Memory B cell (primary cell): ENCODE results near the gene LRRC26.

Experiments
- ATAC-seq: fragments of 150-1000 bp; cut with Tn5 transposase; 2 replicates; pipeline ENCODE4 v1.10.0; 2021; ENCODE audit warnings: low read depth, mild to moderate bottlenecking, moderate library complexity
- DNase-seq, 2 donors: peaks; one replicate each; pipeline ENCODE4 v3.0.0; 2022; ENCODE audit warnings: low spot score in 2 of 2
- H3K27ac Mint-ChIP-seq: one replicate; pipeline ENCODE4 v1.8.0; 2022; ENCODE audit warnings: mild to moderate bottlenecking, moderate library complexity, mixed read lengths
- H3K27me3 Mint-ChIP-seq: one replicate; pipeline ENCODE4 v1.8.0; 2022; ENCODE audit warnings: mixed read lengths
- H3K36me3 Mint-ChIP-seq: one replicate; pipeline ENCODE4 v1.8.0; 2022; ENCODE audit warnings: mild to moderate bottlenecking, mixed read lengths
- H3K4me1 Mint-ChIP-seq: one replicate; pipeline ENCODE4 v1.8.0; 2022; ENCODE audit warnings: mixed read lengths
- H3K4me3 Mint-ChIP-seq: one replicate; pipeline ENCODE4 v1.8.0; 2022; ENCODE audit warnings: mild to moderate bottlenecking, moderate library complexity, mixed read lengths
- H3K9me3 Mint-ChIP-seq: one replicate; pipeline ENCODE4 v1.8.0; 2022; ENCODE audit warnings: mixed read lengths

LRRC26 gene

GRCh38 chr9:137171149-137171900 is 1.5 kb upstream of the LRRC26 start:
- Mint-ChIP-seq H3K36me3 (no peaks in the 10 kb centered on the region), H3K4me1 (peaks cover 6% of the 10 kb centered on the region), H3K27ac (no peak overlapping the region), H3K9me3 (no peaks in the 10 kb centered on the region), H3K27me3 (peaks cover 12% of the 10 kb centered on the region), H3K4me3 (no peak overlapping the region)
- DNase-seq: no peak
- ATAC-seq: no peak

- H3K36me3 Mint-ChIP-seq: no peaks in the 10 kb centered on the region
- H3K27me3 Mint-ChIP-seq: peaks cover 13% of the 10 kb centered on the region
- H3K9me3 Mint-ChIP-seq: no peaks in the 10 kb centered on the region
- ATAC-seq (no peak), DNase-seq (no peak)
- H3K27ac Mint-ChIP-seq: peak overlapping the region; percentile 40
- H3K4me1 Mint-ChIP-seq: peaks cover 4% of the 10 kb centered on the region
- no peak overlapping the region for H3K4me3 Mint-ChIP-seq
Measured at GRCh38 chr9:137170486-137171148, 766 bp upstream of the LRRC26 start.

GRCh38 chr9:137168904-137169856 is 671 bp downstream of the LRRC26 start:
- peaks cover 21% of the 10 kb centered on the region for H3K27me3 Mint-ChIP-seq

GRCh38 chr9:137168573-137168903 is 1.3 kb downstream of the LRRC26 start:
- Mint-ChIP-seq H3K27me3 (peaks cover 22% of the 10 kb centered on the region), H3K36me3 (no peaks in the 10 kb centered on the region), H3K4me1 (peaks cover 4% of the 10 kb centered on the region), H3K9me3 (no peaks in the 10 kb centered on the region), H3K27ac (peak overlapping the region; percentile 14), H3K4me3 (peak overlapping the region; percentile 61)
- ATAC-seq: peak; percentile 41
- peak in 1 of 2 donors; percentile 47 for DNase-seq

More at GRCh38 chr9:137168904-137169856, 671 bp downstream of the LRRC26 start:
- Mint-ChIP-seq H3K27ac (peak overlapping the region; percentile 14), H3K9me3 (no peaks in the 10 kb centered on the region), H3K4me1 (peaks cover 4% of the 10 kb centered on the region), H3K4me3 (peak overlapping the region; percentile 67), H3K36me3 (no peaks in the 10 kb centered on the region)
- DNase-seq (no peak), ATAC-seq (peak; percentile 25)

- Mint-ChIP-seq H3K4me1 (peaks cover 4% of the 10 kb centered on the region), H3K27ac (no peak overlapping the region), H3K9me3 (no peaks in the 10 kb centered on the region), H3K36me3 (no peaks in the 10 kb centered on the region), H3K4me3 (no peak overlapping the region), H3K27me3 (peaks cover 24% of the 10 kb centered on the region)
- DNase-seq (no peak), ATAC-seq (peak; percentile 28)
Measured at GRCh38 chr9:137167747-137168572, 1.9 kb downstream of the LRRC26 start.

- H3K9me3 Mint-ChIP-seq: no peaks in the 10 kb centered on the region
- no peak overlapping the region for H3K27ac Mint-ChIP-seq
- DNase-seq (no peak), ATAC-seq (no peak)
- H3K4me3 Mint-ChIP-seq: no peak overlapping the region
- peaks cover 4% of the 10 kb centered on the region for H3K4me1 Mint-ChIP-seq
- H3K27me3 Mint-ChIP-seq: peaks cover 26% of the 10 kb centered on the region
- no peaks in the 10 kb centered on the region for H3K36me3 Mint-ChIP-seq
Measured at GRCh38 chr9:137167277-137167746, 2.5 kb downstream of the LRRC26 start.

GRCh38 chr9:137166380-137167229 is 3.2 kb downstream of the LRRC26 start:
- Mint-ChIP-seq H3K27ac (no peak overlapping the region), H3K9me3 (no peaks in the 10 kb centered on the region), H3K4me1 (peaks cover 4% of the 10 kb centered on the region), H3K27me3 (peaks cover 28% of the 10 kb centered on the region), H3K36me3 (no peaks in the 10 kb centered on the region), H3K4me3 (peak overlapping the region; percentile 38)
- DNase-seq: no peak
- ATAC-seq: no peak

- Mint-ChIP-seq H3K27me3 (peaks cover 28% of the 10 kb centered on the region), H3K27ac (no peak overlapping the region), H3K9me3 (no peaks in the 10 kb centered on the region), H3K4me3 (no peak overlapping the region), H3K36me3 (no peaks in the 10 kb centered on the region), H3K4me1 (peaks cover 4% of the 10 kb centered on the region)
- ATAC-seq: no peak
- DNase-seq: no peak
Measured at GRCh38 chr9:137165250-137165836, 4.5 kb downstream of the LRRC26 start.

- DNase-seq: no peak
- H3K27me3 Mint-ChIP-seq: peaks cover 28% of the 10 kb centered on the region
- ATAC-seq: no peak
- no peaks in the 10 kb centered on the region for H3K36me3 Mint-ChIP-seq
- no peak overlapping the region for H3K4me3 Mint-ChIP-seq
- no peak overlapping the region for H3K27ac Mint-ChIP-seq
- no peaks in the 10 kb centered on the region for H3K9me3 Mint-ChIP-seq
- H3K4me1 Mint-ChIP-seq: peaks cover 4% of the 10 kb centered on the region
Measured at GRCh38 chr9:137164370-137165249, 5.2 kb downstream of the LRRC26 start.

GRCh38 chr9:137163805-137164204 is 6.0 kb downstream of the LRRC26 start:
- Mint-ChIP-seq H3K4me3 (no peak overlapping the region), H3K36me3 (no peaks in the 10 kb centered on the region), H3K4me1 (peaks cover 8% of the 10 kb centered on the region), H3K9me3 (no peaks in the 10 kb centered on the region), H3K27ac (no peak overlapping the region), H3K27me3 (peaks cover 32% of the 10 kb centered on the region)
- DNase-seq (no peak), ATAC-seq (no peak)

- no peak overlapping the region for H3K27ac Mint-ChIP-seq
- peak overlapping the region; percentile 57 for H3K4me3 Mint-ChIP-seq
- peaks cover 30% of the 10 kb centered on the region for H3K27me3 Mint-ChIP-seq
- no peaks in the 10 kb centered on the region for H3K36me3 Mint-ChIP-seq
- no peak for DNase-seq
- no peak for ATAC-seq
- H3K4me1 Mint-ChIP-seq: peaks cover 7% of the 10 kb centered on the region
- no peaks in the 10 kb centered on the region for H3K9me3 Mint-ChIP-seq
Measured at GRCh38 chr9:137163365-137163715, 6.5 kb downstream of the LRRC26 start.
